ENCODE measurements around the gene BCL7C. TPM values are rescaled to one million over a fixed set of nuclear protein-coding genes. Genes with fewer than 3 reads are reported as not detected.
A peak's percentile ranks its signal among the peaks of the same experiment; 100 is the strongest.

The BCL7C gene
- total and polyA plus RNA-seq, 2 of the 13 experiments (the other 11 are each of a cell fraction or from before 2014, with no cell fraction given) = 17.7 to 33.8 TPM

DNA sequence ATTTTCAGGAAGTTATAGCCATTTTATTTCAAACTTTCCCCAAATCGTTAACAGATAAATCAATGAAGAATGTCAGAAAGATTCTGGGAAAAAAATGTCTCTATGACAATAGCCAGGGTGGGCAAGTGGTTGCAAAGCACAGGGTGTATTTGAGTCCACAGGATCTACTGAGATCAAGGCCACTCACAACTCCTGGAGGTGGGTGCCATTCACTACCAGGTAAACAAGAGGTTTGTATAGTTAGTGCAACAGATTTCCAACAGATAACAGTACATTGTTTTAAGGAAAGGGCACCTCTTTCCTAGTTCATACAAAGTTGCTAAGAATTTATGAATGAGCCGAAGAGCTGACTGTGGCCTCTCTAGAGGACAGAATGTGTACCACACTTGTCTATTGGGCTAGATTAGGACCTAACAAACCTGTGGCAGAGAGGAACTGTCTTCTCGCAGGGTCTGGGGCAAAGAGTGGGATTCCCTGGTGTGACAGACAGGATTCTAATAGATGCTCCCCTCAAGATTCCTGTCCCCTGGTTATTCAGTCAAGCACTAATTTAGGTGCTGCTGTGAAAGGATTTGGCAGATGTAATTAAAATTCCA, 54.9 kb downstream of the BCL7C start (continued):
- TF ChIP-seq, protein P1, sequence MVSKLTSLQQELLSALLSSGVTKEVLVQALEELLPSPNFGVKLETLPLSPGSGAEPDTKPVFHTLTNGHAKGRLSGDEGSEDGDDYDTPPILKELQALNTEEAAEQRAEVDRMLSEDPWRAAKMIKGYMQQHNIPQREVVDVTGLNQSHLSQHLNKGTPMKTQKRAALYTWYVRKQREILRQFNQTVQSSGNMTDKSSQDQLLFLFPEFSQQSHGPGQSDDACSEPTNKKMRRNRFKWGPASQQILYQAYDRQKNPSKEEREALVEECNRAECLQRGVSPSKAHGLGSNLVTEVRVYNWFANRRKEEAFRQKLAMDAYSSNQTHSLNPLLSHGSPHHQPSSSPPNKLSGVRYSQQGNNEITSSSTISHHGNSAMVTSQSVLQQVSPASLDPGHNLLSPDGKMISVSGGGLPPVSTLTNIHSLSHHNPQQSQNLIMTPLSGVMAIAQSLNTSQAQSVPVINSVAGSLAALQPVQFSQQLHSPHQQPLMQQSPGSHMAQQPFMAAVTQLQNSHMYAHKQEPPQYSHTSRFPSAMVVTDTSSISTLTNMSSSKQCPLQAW (CRISPR knock-in tag; IDR thresholded peaks at IDR 0.05) = no peak
- TF ChIP-seq YY1 (IDR thresholded peaks at IDR 0.05; ENCODE audit: insufficient read depth, insufficient replicate concordance, low read depth, low read length) = no peak
- TF ChIP-seq, protein P2, sequence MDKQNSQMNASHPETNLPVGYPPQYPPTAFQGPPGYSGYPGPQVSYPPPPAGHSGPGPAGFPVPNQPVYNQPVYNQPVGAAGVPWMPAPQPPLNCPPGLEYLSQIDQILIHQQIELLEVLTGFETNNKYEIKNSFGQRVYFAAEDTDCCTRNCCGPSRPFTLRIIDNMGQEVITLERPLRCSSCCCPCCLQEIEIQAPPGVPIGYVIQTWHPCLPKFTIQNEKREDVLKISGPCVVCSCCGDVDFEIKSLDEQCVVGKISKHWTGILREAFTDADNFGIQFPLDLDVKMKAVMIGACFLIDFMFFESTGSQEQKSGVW (CRISPR knock-in tag; IDR thresholded peaks at IDR 0.05; ENCODE audit: borderline replicate concordance) = no peak
- no peak for TF ChIP-seq ZNF549 (CRISPR knock-in tag; IDR thresholded peaks at IDR 0.05)
- peak; percentile 84; the same call in 1 of the 2 replicates for TF ChIP-seq SOX13 (IDR thresholded peaks at IDR 0.05)
- TF ChIP-seq SOX13 (CRISPR knock-in tag; conservative IDR thresholded peaks at IDR 0.05 in 1 of 2, IDR thresholded peaks at IDR 0.05 in 1 of 2) = peak in 1 of 2 experiments; percentile 99; a peak in 2 of 4 replicates
- no peak for TF ChIP-seq SYNCRIP (IDR thresholded peaks at IDR 0.05; ENCODE audit: insufficient read depth, low read depth, low read length)
- TF ChIP-seq KDM6A (CRISPR knock-in tag; IDR thresholded peaks at IDR 0.05; ENCODE audit: low read depth) = peak; percentile 67
- no peak for TF ChIP-seq TRIM24 (CRISPR knock-in tag; IDR thresholded peaks at IDR 0.05)
- TF ChIP-seq KAT8 (CRISPR knock-in tag; IDR thresholded peaks at IDR 0.05) = peak; percentile 46
- no peak for TF ChIP-seq CCDC6 (CRISPR knock-in tag; IDR thresholded peaks at IDR 0.05)
- TF ChIP-seq ARNTL (CRISPR knock-in tag; IDR thresholded peaks at IDR 0.05) = 0 out of 2 replicates have a peak, but pooled peaks have one; percentile 15
- TF ChIP-seq, protein P3, sequence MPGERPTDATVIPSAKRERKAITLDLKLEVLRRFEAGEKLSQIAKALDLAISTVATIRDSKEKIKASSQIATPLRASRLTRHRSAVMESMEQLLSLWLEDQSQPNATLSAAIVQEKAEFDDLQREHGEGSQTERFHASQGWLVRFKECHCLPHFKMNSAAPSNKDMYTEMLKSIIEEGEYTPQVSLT (CRISPR knock-in tag; IDR thresholded peaks at IDR 0.05; ENCODE audit: borderline replicate concordance, low read depth) = no peak
- TF ChIP-seq, protein P4, sequence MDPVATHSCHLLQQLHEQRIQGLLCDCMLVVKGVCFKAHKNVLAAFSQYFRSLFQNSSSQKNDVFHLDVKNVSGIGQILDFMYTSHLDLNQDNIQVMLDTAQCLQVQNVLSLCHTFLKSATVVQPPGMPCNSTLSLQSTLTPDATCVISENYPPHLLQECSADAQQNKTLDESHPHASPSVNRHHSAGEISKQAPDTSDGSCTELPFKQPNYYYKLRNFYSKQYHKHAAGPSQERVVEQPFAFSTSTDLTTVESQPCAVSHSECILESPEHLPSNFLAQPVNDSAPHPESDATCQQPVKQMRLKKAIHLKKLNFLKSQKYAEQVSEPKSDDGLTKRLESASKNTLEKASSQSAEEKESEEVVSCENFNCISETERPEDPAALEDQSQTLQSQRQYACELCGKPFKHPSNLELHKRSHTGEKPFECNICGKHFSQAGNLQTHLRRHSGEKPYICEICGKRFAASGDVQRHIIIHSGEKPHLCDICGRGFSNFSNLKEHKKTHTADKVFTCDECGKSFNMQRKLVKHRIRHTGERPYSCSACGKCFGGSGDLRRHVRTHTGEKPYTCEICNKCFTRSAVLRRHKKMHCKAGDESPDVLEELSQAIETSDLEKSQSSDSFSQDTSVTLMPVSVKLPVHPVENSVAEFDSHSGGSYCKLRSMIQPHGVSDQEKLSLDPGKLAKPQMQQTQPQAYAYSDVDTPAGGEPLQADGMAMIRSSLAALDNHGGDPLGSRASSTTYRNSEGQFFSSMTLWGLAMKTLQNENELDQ (CRISPR knock-in tag; IDR thresholded peaks at IDR 0.05; ENCODE audit: borderline replicate concordance) = no peak
- peak; percentile 45; the same call in 1 of the 2 replicates for TF ChIP-seq ZNF331 (CRISPR knock-in tag; IDR thresholded peaks at IDR 0.05)
- peak; percentile 66 for TF ChIP-seq ZNF792 (CRISPR knock-in tag; IDR thresholded peaks at IDR 0.05)
- TF ChIP-seq RORA (CRISPR knock-in tag; IDR thresholded peaks at IDR 0.05) = no peak
- no peak for TF ChIP-seq ZNF10 (CRISPR knock-in tag; IDR thresholded peaks at IDR 0.05; ENCODE audit: borderline replicate concordance, low read depth)
- TF ChIP-seq RARA (CRISPR knock-in tag; IDR thresholded peaks at IDR 0.05) = peak; percentile 64
- TF ChIP-seq MED13 (CRISPR knock-in tag; IDR thresholded peaks at IDR 0.05) = no peak
- TF ChIP-seq, protein P5, sequence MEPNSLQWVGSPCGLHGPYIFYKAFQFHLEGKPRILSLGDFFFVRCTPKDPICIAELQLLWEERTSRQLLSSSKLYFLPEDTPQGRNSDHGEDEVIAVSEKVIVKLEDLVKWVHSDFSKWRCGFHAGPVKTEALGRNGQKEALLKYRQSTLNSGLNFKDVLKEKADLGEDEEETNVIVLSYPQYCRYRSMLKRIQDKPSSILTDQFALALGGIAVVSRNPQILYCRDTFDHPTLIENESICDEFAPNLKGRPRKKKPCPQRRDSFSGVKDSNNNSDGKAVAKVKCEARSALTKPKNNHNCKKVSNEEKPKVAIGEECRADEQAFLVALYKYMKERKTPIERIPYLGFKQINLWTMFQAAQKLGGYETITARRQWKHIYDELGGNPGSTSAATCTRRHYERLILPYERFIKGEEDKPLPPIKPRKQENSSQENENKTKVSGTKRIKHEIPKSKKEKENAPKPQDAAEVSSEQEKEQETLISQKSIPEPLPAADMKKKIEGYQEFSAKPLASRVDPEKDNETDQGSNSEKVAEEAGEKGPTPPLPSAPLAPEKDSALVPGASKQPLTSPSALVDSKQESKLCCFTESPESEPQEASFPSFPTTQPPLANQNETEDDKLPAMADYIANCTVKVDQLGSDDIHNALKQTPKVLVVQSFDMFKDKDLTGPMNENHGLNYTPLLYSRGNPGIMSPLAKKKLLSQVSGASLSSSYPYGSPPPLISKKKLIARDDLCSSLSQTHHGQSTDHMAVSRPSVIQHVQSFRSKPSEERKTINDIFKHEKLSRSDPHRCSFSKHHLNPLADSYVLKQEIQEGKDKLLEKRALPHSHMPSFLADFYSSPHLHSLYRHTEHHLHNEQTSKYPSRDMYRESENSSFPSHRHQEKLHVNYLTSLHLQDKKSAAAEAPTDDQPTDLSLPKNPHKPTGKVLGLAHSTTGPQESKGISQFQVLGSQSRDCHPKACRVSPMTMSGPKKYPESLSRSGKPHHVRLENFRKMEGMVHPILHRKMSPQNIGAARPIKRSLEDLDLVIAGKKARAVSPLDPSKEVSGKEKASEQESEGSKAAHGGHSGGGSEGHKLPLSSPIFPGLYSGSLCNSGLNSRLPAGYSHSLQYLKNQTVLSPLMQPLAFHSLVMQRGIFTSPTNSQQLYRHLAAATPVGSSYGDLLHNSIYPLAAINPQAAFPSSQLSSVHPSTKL (CRISPR knock-in tag; IDR thresholded peaks at IDR 0.05) = peak; percentile 92
- TF ChIP-seq MEF2D (CRISPR knock-in tag; IDR thresholded peaks at IDR 0.05) = peak; percentile 4; the same call in 1 of the 2 replicates

Data from HepG2 (cell line).